B cell (primary cell): ENCODE data around the gene FXYD4. TPM values are rescaled to one million over a fixed set of nuclear protein-coding genes. Genes with fewer than 3 reads are reported as not detected.

Experiments used
- ATAC-seq: fragments of 200-7000 bp; cut with Tn5 transposase; one replicate; pipeline ENCODE4 v1.10.0; 2021; ENCODE audit warnings: low read depth, mild to moderate bottlenecking, moderate number of reproducible peaks, moderate library complexity
- CTCF ChIA-PET: fragments of 350-600 bp; sonication (Branson Sonifier 250); formaldehyde crosslinking; loops from one replicate; lab custom pipeline; 2021; ENCODE audit warnings: antibody characterized with exemption, inconsistent platforms; lab: Charles Lee
- POLR2A ChIA-PET: fragments of 350-600 bp; sonication (Branson Sonifier 250); formaldehyde crosslinking; loops from one replicate; lab custom pipeline; 2021; ENCODE audit warnings: antibody characterized with exemption; lab: Charles Lee
- DNase-seq: peaks from one replicate; pipeline ENCODE4 v3.0.0; 2013
- H2AFZ ChIP-seq: 2 replicates; pipeline ENCODE4 v1.6.1; 2012; ENCODE audit warnings: mild to moderate bottlenecking, low read depth, low read length; ENCODE audit not compliant: insufficient read depth, poor library complexity, severe bottlenecking
- H3K27ac ChIP-seq, 2 donors: 1 replicate in 1 of 2; 2 replicates in 1 of 2; pipeline ENCODE4 v1.5.1; 2012 to 2013; ENCODE audit warnings: low read length in 2 of 2, mild to moderate bottlenecking in 2 of 2, moderate library complexity in 1 of 2
- H3K27me3 ChIP-seq, 4 experiments: fragments of 200-600 bp in 1 of 4; sonication (generic) in 1 of 4; replicated peaks in 1 of 4; 1 replicate in 2 of 4; 2 replicates in 2 of 4; pipeline versions ENCODE4 v1.6.1 to v1.7.0; 2013 to 2016; ENCODE audit warnings: low read length in 3 of 4, mild to moderate bottlenecking in 2 of 4, mixed read lengths in 1 of 4, moderate library complexity in 1 of 4; ENCODE audit not compliant: insufficient read depth in 4 of 4, control insufficient read depth in 3 of 4; ENCODE audit errors: control extremely low read depth in 1 of 4
- H3K36me3 ChIP-seq, 2 experiments: replicated peaks in 1 of 2; 1 replicate in 1 of 2; 2 replicates in 1 of 2; pipeline versions ENCODE4 v1.6.1 to v1.7.1; 2013; ENCODE audit warnings: low read length in 1 of 2; ENCODE audit not compliant: insufficient read depth in 2 of 2, control insufficient read depth in 1 of 2; ENCODE audit errors: control extremely low read depth in 1 of 2, extremely low read depth in 1 of 2
- H3K4me1 ChIP-seq, 2 donors: fragments of 200-600 bp in 1 of 2; sonication (generic) in 1 of 2; 1 replicate in 1 of 2; 2 replicates in 1 of 2; pipeline versions ENCODE4 v1.5.1 to v1.6.1; 2013 to 2017; ENCODE audit warnings: low read length in 2 of 2; ENCODE audit not compliant: control insufficient read depth in 2 of 2, insufficient read depth in 2 of 2
- H3K4me2 ChIP-seq: replicated peaks from 2 replicates; pipeline ENCODE3; 2012; ENCODE audit warnings: mild to moderate bottlenecking, low read depth, low read length; ENCODE audit not compliant: poor library complexity, severe bottlenecking
- H3K4me3 ChIP-seq, 5 experiments: fragments of 200-600 bp in 1 of 5; sonication (generic) in 1 of 5; 1 replicate in 3 of 5; 2 replicates in 2 of 5; pipeline versions ENCODE4 v1.5.1 to v1.7.0; 2011 to 2016; ENCODE audit warnings: low read length in 4 of 5, mild to moderate bottlenecking in 4 of 5, low read depth in 2 of 5, control low read depth in 1 of 5, moderate library complexity in 1 of 5; ENCODE audit not compliant: insufficient read depth in 1 of 5; ENCODE audit errors: control extremely low read depth in 1 of 5, extremely low read depth in 1 of 5
- H3K79me2 ChIP-seq: fragments of 200-600 bp; sonication (generic); one replicate; pipeline ENCODE4 v1.6.0; 2016; ENCODE audit warnings: low read length; ENCODE audit not compliant: control insufficient read depth, insufficient read depth
- H3K9ac ChIP-seq: fragments of 200-600 bp; sonication (generic); 2 replicates; pipeline ENCODE4 v1.6.1; 2017; ENCODE audit warnings: mild to moderate bottlenecking, low read length, moderate library complexity
- H3K9me3 ChIP-seq, 3 donors: one replicate each; pipeline versions ENCODE4 v1.6.1 to v1.7.1; 2013; ENCODE audit warnings: low read length in 2 of 3; ENCODE audit not compliant: control insufficient read depth in 2 of 3, insufficient read depth in 1 of 3; ENCODE audit errors: control extremely low read depth in 1 of 3
- H4K20me1 ChIP-seq: 2 replicates; pipeline ENCODE4 v1.6.0; 2012; ENCODE audit warnings: mild to moderate bottlenecking, low read length; ENCODE audit not compliant: insufficient read depth, control insufficient read depth, poor library complexity, severe bottlenecking
- H3K27ac Mint-ChIP-seq: one replicate; pipeline ENCODE4 v1.8.0; 2021; ENCODE audit warnings: mixed read lengths
- H3K27me3 Mint-ChIP-seq: one replicate; pipeline ENCODE4 v1.8.0; 2021; ENCODE audit warnings: mixed read lengths
- H3K4me1 Mint-ChIP-seq: one replicate; pipeline ENCODE4 v1.8.0; 2021; ENCODE audit warnings: mixed read lengths
- H3K4me3 Mint-ChIP-seq: one replicate; pipeline ENCODE4 v1.8.0; 2021; ENCODE audit warnings: mixed read lengths
- H3K9me3 Mint-ChIP-seq: one replicate; pipeline ENCODE4 v1.8.0; 2022; ENCODE audit warnings: mixed read lengths; ENCODE audit not compliant: insufficient read depth
- EZH2 ChIP-seq: IDR thresholded peaks from 2 replicates; pipeline ENCODE4 v1.6.1; 2012; ENCODE audit warnings: borderline replicate concordance, low read depth, mild to moderate bottlenecking, moderate library complexity, low read length; ENCODE audit not compliant: insufficient read depth, poor library complexity, severe bottlenecking
- WGBS: methylation state at CpG from one replicate; pipeline ENCODE4 v1.1.5; 2013; ENCODE audit warnings: missing lambda C conversion rate; ENCODE audit not compliant: insufficient coverage; 5-methylcytosine and 5-hydroxymethylcytosine counted together
- intact Hi-C: fragments of 100-400 bp; cut with micrococcal nuclease; formaldehyde crosslinking; loops from one replicate; pipeline ENCODE4 v1.10.0; 2022
- polyA minus RNA-seq: library from RNA; depleted of rRNA, polyadenylated mRNA; stranded (reverse); fragments of >200 nt; gene quantifications from 2 replicates; pipeline ENCODE4 v1.2.3, GENCODE V29; 2012
- polyA plus RNA-seq: library from polyadenylated mRNA; depleted of rRNA; stranded (reverse); fragments of >200 nt; gene quantifications from 2 replicates; pipeline ENCODE4 v1.2.3, GENCODE V29; 2012
- total RNA-seq, 2 donors: library from RNA; stranded (reverse); fragments of 120-200 nt in 1 of 2; gene quantifications; 1 replicate in 1 of 2; 2 replicates in 1 of 2; pipeline versions ENCODE4 v1.2.3 to v1.2.4, GENCODE V29; 2013 to 2022
- TF ChIP-seq, protein P1 (sequence below): fragments of 200-600 bp; IDR thresholded peaks from one replicate; pipeline ENCODE4 v1.8.0; 2022; ENCODE audit warnings: antibody characterized with exemption, mild to moderate bottlenecking

FXYD4 gene, protein sequence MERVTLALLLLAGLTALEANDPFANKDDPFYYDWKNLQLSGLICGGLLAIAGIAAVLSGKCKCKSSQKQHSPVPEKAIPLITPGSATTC
- not detected in 2 replicates for total RNA-seq
- not detected for total RNA-seq (2013)
- polyA plus RNA-seq = not detected in 2 replicates
- not detected in 2 replicates for polyA minus RNA-seq

GRCh38 chr10:43371418-43371817 lies at the start of gene FXYD4:
Gene FXYD4 (plus strand): TSS chr10:43371636. CDS start chr10:43373747, 2,111 bp downstream.
- H3K9me3 Mint-ChIP-seq = no peaks in the 10 kb centered on the region
- 82% methylated on average over 8 of the region's 13 CpGs for WGBS
- no peak for DNase-seq
- H3K4me3 Mint-ChIP-seq = no peak within 1 kb of the TSS
- Histone ChIP-seq H3K4me1 (no peaks in the 10 kb centered on the region), H3K4me3 (no peak within 1 kb of the TSS), H3K36me3 (no peaks in the 10 kb centered on the region), H3K27me3 (no peaks in the 10 kb centered on the region), H3K9ac (no peak within 1 kb of the TSS), H3K9me3 (peaks cover 0 to 11% (median 0%) of the 10 kb centered on the region in 3 donors), H3K79me2 (no peaks in the 10 kb centered on the region), H2AFZ (no peak within 1 kb of the TSS), H3K4me2 (no peak within 1 kb of the TSS), H4K20me1 (no peaks in the 10 kb centered on the region), H3K27ac (no peak within 1 kb of the TSS)
- H3K27ac Mint-ChIP-seq = no peak within 1 kb of the TSS
- POLR2A ChIA-PET = no interaction called here
- intact Hi-C loops = no loop called here
- ATAC-seq = no peak
- CTCF ChIA-PET = interaction anchor here (0.8 kb wide), 1 partner anchor 90 kb away, joined by 3 read pairs; no protein-coding TSS in a partner anchor
- TF ChIP-seq, protein P1, sequence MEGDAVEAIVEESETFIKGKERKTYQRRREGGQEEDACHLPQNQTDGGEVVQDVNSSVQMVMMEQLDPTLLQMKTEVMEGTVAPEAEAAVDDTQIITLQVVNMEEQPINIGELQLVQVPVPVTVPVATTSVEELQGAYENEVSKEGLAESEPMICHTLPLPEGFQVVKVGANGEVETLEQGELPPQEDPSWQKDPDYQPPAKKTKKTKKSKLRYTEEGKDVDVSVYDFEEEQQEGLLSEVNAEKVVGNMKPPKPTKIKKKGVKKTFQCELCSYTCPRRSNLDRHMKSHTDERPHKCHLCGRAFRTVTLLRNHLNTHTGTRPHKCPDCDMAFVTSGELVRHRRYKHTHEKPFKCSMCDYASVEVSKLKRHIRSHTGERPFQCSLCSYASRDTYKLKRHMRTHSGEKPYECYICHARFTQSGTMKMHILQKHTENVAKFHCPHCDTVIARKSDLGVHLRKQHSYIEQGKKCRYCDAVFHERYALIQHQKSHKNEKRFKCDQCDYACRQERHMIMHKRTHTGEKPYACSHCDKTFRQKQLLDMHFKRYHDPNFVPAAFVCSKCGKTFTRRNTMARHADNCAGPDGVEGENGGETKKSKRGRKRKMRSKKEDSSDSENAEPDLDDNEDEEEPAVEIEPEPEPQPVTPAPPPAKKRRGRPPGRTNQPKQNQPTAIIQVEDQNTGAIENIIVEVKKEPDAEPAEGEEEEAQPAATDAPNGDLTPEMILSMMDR = no peak
- TF ChIP-seq EZH2 = no peak
- H3K27me3 Mint-ChIP-seq = peaks cover 6% of the 10 kb centered on the region
- no peaks in the 10 kb centered on the region for H3K4me1 Mint-ChIP-seq

DNA sequence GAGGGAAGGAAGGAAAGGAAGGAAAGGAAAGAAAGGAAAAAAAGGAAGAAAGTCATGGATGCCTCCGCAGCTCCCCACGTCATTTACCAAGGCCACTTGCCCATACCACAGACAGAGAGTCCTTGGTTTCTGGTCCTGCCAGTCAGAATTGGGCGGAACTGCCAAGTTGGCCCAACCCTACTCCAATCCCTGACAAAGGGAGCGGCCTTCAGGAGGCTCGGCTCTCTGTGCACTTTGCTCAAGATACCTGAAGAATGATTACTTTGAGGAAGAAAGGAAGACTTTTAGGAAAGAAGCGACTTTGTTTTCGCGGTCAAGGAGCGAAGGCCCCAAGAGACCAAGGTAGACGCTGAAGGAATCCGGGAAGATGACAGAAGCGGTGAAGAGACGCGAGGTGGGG lies 49.1 kb upstream of the FXYD4 start:
- H3K4me1 Mint-ChIP-seq = peaks cover 14% of the 10 kb centered on the region
- no peaks in the 10 kb centered on the region for H4K20me1 ChIP-seq
- intact Hi-C loops = no loop called here
- peaks cover 0 to 9% (median 0%) of the 10 kb centered on the region in 4 experiments for H3K27me3 ChIP-seq
- 32% methylated on average over 10 of the region's 14 CpGs for WGBS
- no peak overlapping the region for H3K4me3 ChIP-seq
- peak overlapping the region; percentile 64 for H2AFZ ChIP-seq
- H3K27ac Mint-ChIP-seq = no peak overlapping the region
- no peak for ATAC-seq
- H3K79me2 ChIP-seq = no peaks in the 10 kb centered on the region
- H3K27me3 Mint-ChIP-seq = peaks cover 32% of the 10 kb centered on the region
- CTCF ChIA-PET = no interaction called here
- TF ChIP-seq EZH2 = no peak
- TF ChIP-seq, protein P1 = no peak
- H3K4me1 ChIP-seq = peaks cover 7 to 11% of the 10 kb centered on the region in 2 donors
- POLR2A ChIA-PET = no interaction called here
- H3K9me3 Mint-ChIP-seq = no peaks in the 10 kb centered on the region
- peak overlapping the region; percentile 59 for H3K4me2 ChIP-seq
- H3K9ac ChIP-seq = no peak overlapping the region
- no peaks in the 10 kb centered on the region for H3K36me3 ChIP-seq
- no peak overlapping the region for H3K27ac ChIP-seq
- H3K9me3 ChIP-seq = peaks cover 0 to 7% (median 0%) of the 10 kb centered on the region in 3 donors
- peak overlapping the region; percentile 68 for H3K4me3 Mint-ChIP-seq
- no peak for DNase-seq
